Measurements from ENCODE around the gene ZNF296. TPM values are rescaled to one million over a fixed set of nuclear protein-coding genes. Genes with fewer than 3 reads are reported as not detected.

ZNF296 gene
- total and polyA plus RNA-seq, 2 of the 13 experiments (the other 11 are each of a cell fraction or from before 2014, with no cell fraction given) = 0.26 to 0.62 TPM

- TF ChIP-seq, protein P1, sequence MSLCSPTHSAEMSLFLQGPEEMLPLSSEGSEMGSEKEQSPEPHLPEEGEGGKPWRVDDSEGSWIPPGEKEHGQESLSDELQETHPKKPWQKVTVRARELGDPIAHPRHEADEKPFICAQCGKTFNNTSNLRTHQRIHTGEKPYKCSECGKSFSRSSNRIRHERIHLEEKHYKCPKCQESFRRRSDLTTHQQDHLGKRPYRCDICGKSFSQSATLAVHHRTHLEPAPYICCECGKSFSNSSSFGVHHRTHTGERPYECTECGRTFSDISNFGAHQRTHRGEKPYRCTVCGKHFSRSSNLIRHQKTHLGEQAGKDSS (CRISPR knock-in tag; IDR thresholded peaks at IDR 0.05; ENCODE audit: borderline replicate concordance, low read depth) = no peak
- no peak for TF ChIP-seq ETS1 (CRISPR knock-in tag; IDR thresholded peaks at IDR 0.05)
- TF ChIP-seq DMTF1 (CRISPR knock-in tag; IDR thresholded peaks at IDR 0.05) = no peak
- no peak for TF ChIP-seq ZSCAN12 (CRISPR knock-in tag; IDR thresholded peaks at IDR 0.05)
- no peak for TF ChIP-seq SRSF9 (IDR thresholded peaks at IDR 0.05; ENCODE audit: borderline replicate concordance, insufficient read depth, low read depth, low read length, poor library complexity, severe bottlenecking)
- TF ChIP-seq ZNF891 (CRISPR knock-in tag; IDR thresholded peaks at IDR 0.05) = peak; percentile 82; the same call in 1 of the 2 replicates
- TF ChIP-seq, protein P2, sequence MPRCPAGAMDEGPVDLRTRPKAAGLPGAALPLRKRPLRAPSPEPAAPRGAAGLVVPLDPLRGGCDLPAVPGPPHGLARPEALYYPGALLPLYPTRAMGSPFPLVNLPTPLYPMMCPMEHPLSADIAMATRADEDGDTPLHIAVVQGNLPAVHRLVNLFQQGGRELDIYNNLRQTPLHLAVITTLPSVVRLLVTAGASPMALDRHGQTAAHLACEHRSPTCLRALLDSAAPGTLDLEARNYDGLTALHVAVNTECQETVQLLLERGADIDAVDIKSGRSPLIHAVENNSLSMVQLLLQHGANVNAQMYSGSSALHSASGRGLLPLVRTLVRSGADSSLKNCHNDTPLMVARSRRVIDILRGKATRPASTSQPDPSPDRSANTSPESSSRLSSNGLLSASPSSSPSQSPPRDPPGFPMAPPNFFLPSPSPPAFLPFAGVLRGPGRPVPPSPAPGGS (CRISPR knock-in tag; IDR thresholded peaks at IDR 0.05) = peak; percentile 23; the same call in 1 of the 2 replicates
- peak; percentile 68; the same call in 1 of the 2 replicates for TF ChIP-seq ZNF607 (CRISPR knock-in tag; IDR thresholded peaks at IDR 0.05; ENCODE audit: borderline replicate concordance)
- no peak for TF ChIP-seq GTF3A (CRISPR knock-in tag; conservative IDR thresholded peaks at IDR 0.05)
- peak; percentile 87 for TF ChIP-seq KDM5B (CRISPR knock-in tag; IDR thresholded peaks at IDR 0.05; ENCODE audit: borderline replicate concordance)
- TF ChIP-seq ZNF207 (IDR thresholded peaks at IDR 0.05; ENCODE audit: borderline replicate concordance) = no peak
- TF ChIP-seq THAP11 (CRISPR knock-in tag; IDR thresholded peaks at IDR 0.05) = peak; percentile 93
- TF ChIP-seq SP140L (CRISPR knock-in tag; IDR thresholded peaks at IDR 0.05; ENCODE audit: borderline replicate concordance) = no peak
- no peak for TF ChIP-seq THYN1 (CRISPR knock-in tag; IDR thresholded peaks at IDR 0.05; ENCODE audit: borderline replicate concordance, low read depth)
- TF ChIP-seq PITX1 (CRISPR knock-in tag; IDR thresholded peaks at IDR 0.05) = peak; percentile 75; the same call in 1 of the 2 replicates
- TF ChIP-seq ZNF205 (CRISPR knock-in tag; IDR thresholded peaks at IDR 0.05) = peak; percentile 61; the same call in 1 of the 2 replicates
- peak; percentile 40; the same call in 1 of the 2 replicates for TF ChIP-seq FOXJ3 (CRISPR knock-in tag; IDR thresholded peaks at IDR 0.05; ENCODE audit: borderline replicate concordance)
- TF ChIP-seq ZNF83 (CRISPR knock-in tag; IDR thresholded peaks at IDR 0.05; ENCODE audit: borderline replicate concordance) = no peak
- TF ChIP-seq ZNF800 (CRISPR knock-in tag; IDR thresholded peaks at IDR 0.05) = no peak
- TF ChIP-seq HOXD1 (CRISPR knock-in tag; IDR thresholded peaks at IDR 0.05) = no peak
Observed at GRCh38 chr19:45092747-45093678, 16.7 kb upstream of the ZNF296 start, which contains the start of gene PPP1R37 (continued).
